ENCODE measurements around the gene ZNF382. TPM values are rescaled to one million over a fixed set of nuclear protein-coding genes. Genes with fewer than 3 reads are reported as not detected.

Gene ZNF382
- total RNA-seq, 4 donors from 2014 or later, result 1.2 to 16.5 (median 7.3) TPM

- Histone ChIP-seq H3K36me3 (peaks cover 0 to 88% (median 3%) of the 10 kb centered on the region in 3 donors), H3K4me3 (no peak overlapping the region), H3K4me1 (no peaks in the 10 kb centered on the region), H3K9me3 (peaks cover 0 to 97% (median 25%) of the 10 kb centered on the region in 4 donors), H3K27ac (no peak overlapping the region), H3K27me3 (no peaks in the 10 kb centered on the region)
- no peak for DNase-seq
- no peak for TF ChIP-seq CTCF (IDR thresholded peaks at IDR 0.05)
- no peak for TF ChIP-seq POLR2A (IDR thresholded peaks at IDR 0.05)
These were observed 41.6 kb downstream of the ZNF382 start for GRCh38 chr19:36646746-36647145.

- TF ChIP-seq CTCF (IDR thresholded peaks at IDR 0.05) (no peak), POLR2A (IDR thresholded peaks at IDR 0.05) (no peak)
- Histone ChIP-seq H3K36me3 (peaks cover 0 to 97% (median 13%) of the 10 kb centered on the region in 3 donors), H3K9me3 (peaks cover 0 to 75% (median 11%) of the 10 kb centered on the region in 4 donors), H3K4me3 (no peak overlapping the region), H3K27me3 (no peaks in the 10 kb centered on the region), H3K27ac (no peak overlapping the region), H3K4me1 (no peaks in the 10 kb centered on the region)
- no peak for DNase-seq
These were observed 47.8 kb downstream of the ZNF382 start for GRCh38 chr19:36652958-36653357.

- Histone ChIP-seq H3K9me3 (peaks cover 0 to 18% (median 0%) of the 10 kb centered on the region in 4 donors), H3K36me3 (peaks cover 0 to 37% (median 0%) of the 10 kb centered on the region in 3 donors), H3K4me3 (peak overlapping the region; percentile 55 to 74 (median 65)), H3K4me1 (peaks cover 0 to 6% (median 0%) of the 10 kb centered on the region in 4 donors), H3K27me3 (no peaks in the 10 kb centered on the region), H3K27ac (no peak overlapping the region)
- no peak for DNase-seq
- TF ChIP-seq CTCF (IDR thresholded peaks at IDR 0.05) (no peak), POLR2A (IDR thresholded peaks at IDR 0.05) (no peak)
These were observed 60.7 kb downstream of the ZNF382 start for GRCh38 chr19:36665832-36666231.

- Histone ChIP-seq H3K9me3 (peaks cover 0 to 29% (median 0%) of the 10 kb centered on the region in 4 donors), H3K4me1 (peaks cover 0 to 6% (median 0%) of the 10 kb centered on the region in 4 donors), H3K36me3 (peaks cover 0 to 16% (median 0%) of the 10 kb centered on the region in 3 donors), H3K27me3 (no peaks in the 10 kb centered on the region), H3K4me3 (no peak overlapping the region), H3K27ac (no peak overlapping the region)
- no peak for DNase-seq
- no peak for TF ChIP-seq POLR2A (IDR thresholded peaks at IDR 0.05)
- TF ChIP-seq CTCF (IDR thresholded peaks at IDR 0.05), result no peak
These were observed 63.5 kb downstream of the ZNF382 start for GRCh38 chr19:36668646-36669045.

- TF ChIP-seq CTCF (IDR thresholded peaks at IDR 0.05) (no peak), POLR2A (IDR thresholded peaks at IDR 0.05) (no peak)
- no peak for DNase-seq
- Histone ChIP-seq H3K36me3 (peaks cover 0 to 3% (median 0%) of the 10 kb centered on the region in 3 donors), H3K9me3 (peaks cover 0 to 18% (median 0%) of the 10 kb centered on the region in 4 donors), H3K4me3 (no peak overlapping the region), H3K27me3 (no peaks in the 10 kb centered on the region), H3K4me1 (no peaks in the 10 kb centered on the region), H3K27ac (no peak overlapping the region)
These were observed 67.3 kb downstream of the ZNF382 start for GRCh38 chr19:36672368-36672767.

- H3K27me3 ChIP-seq, result no peaks in the 10 kb centered on the region
- TF ChIP-seq POLR2A (IDR thresholded peaks at IDR 0.05) (no peak), CTCF (IDR thresholded peaks at IDR 0.05) (no peak)
- no peaks in the 10 kb centered on the region for H3K4me1 ChIP-seq
- peaks cover 0 to 26% (median 4%) of the 10 kb centered on the region in 4 donors for H3K9me3 ChIP-seq
- no peak overlapping the region for H3K27ac ChIP-seq
- peaks cover 0 to 20% (median 0%) of the 10 kb centered on the region in 3 donors for H3K36me3 ChIP-seq
- H3K4me3 ChIP-seq, result no peak overlapping the region
- DNase-seq, result no peak
These were observed 69.1 kb downstream of the ZNF382 start for GRCh38 chr19:36674201-36674600.
